Stimulated activated memory B cell treated with anti-CD40 and anti-IgM and Interleukin-4, amounts not matched to agents 10 μg/mL and 1 μg/mL and 100 μg/mL, for 72 hours (primary cell): Measurements from ENCODE around the gene GGT6.
A peak's percentile ranks its signal among the peaks of the same experiment; 100 is the strongest.

Experiments used
- ATAC-seq: fragments of 150-1000 bp; cut with Tn5 transposase; 2 replicates; pipeline ENCODE4 v1.10.0; 2021
- H3K27ac Mint-ChIP-seq: one replicate; pipeline ENCODE4 v1.8.0; 2022; ENCODE audit warnings: mild to moderate bottlenecking, mixed read lengths
- H3K27me3 Mint-ChIP-seq: one replicate; pipeline ENCODE4 v1.8.0; 2022; ENCODE audit warnings: mixed read lengths
- H3K36me3 Mint-ChIP-seq: one replicate; pipeline ENCODE4 v1.8.0; 2022; ENCODE audit warnings: mixed read lengths
- H3K4me1 Mint-ChIP-seq: one replicate; pipeline ENCODE4 v1.8.0; 2022; ENCODE audit warnings: mixed read lengths
- H3K4me3 Mint-ChIP-seq: one replicate; pipeline ENCODE4 v1.8.0; 2022; ENCODE audit warnings: mild to moderate bottlenecking, moderate library complexity, mixed read lengths
- H3K9me3 Mint-ChIP-seq: one replicate; pipeline ENCODE4 v1.8.0; 2022; ENCODE audit warnings: mixed read lengths

GGT6 gene

GRCh38 chr17:4534515-4534914 lies 25.9 kb downstream of the GGT6 start:
- ATAC-seq = no peak
- H3K9me3 Mint-ChIP-seq = no peaks in the 10 kb centered on the region
- H3K36me3 Mint-ChIP-seq = peaks cover 3% of the 10 kb centered on the region
- H3K4me1 Mint-ChIP-seq = peaks cover 25% of the 10 kb centered on the region
- no peak overlapping the region for H3K27ac Mint-ChIP-seq
- H3K27me3 Mint-ChIP-seq = peaks cover 67% of the 10 kb centered on the region
- no peak overlapping the region for H3K4me3 Mint-ChIP-seq

GRCh38 chr17:4533523-4534504 lies 26.6 kb downstream of the GGT6 start:
- no peak overlapping the region for H3K27ac Mint-ChIP-seq
- no peak overlapping the region for H3K4me3 Mint-ChIP-seq
- no peaks in the 10 kb centered on the region for H3K9me3 Mint-ChIP-seq
- no peak for ATAC-seq
- H3K27me3 Mint-ChIP-seq = peaks cover 72% of the 10 kb centered on the region
- H3K4me1 Mint-ChIP-seq = peaks cover 25% of the 10 kb centered on the region
- H3K36me3 Mint-ChIP-seq = no peaks in the 10 kb centered on the region

- Mint-ChIP-seq H3K4me1 (peaks cover 25% of the 10 kb centered on the region), H3K9me3 (no peaks in the 10 kb centered on the region), H3K36me3 (no peaks in the 10 kb centered on the region), H3K27me3 (peaks cover 72% of the 10 kb centered on the region), H3K27ac (no peak overlapping the region), H3K4me3 (no peak overlapping the region)
- ATAC-seq = no peak
These were observed 27.4 kb downstream of the GGT6 start for GRCh38 chr17:4532860-4533522.

GRCh38 chr17:4531988-4532736 lies 28.2 kb downstream of the GGT6 start:
- Mint-ChIP-seq H3K9me3 (no peaks in the 10 kb centered on the region), H3K27me3 (peaks cover 72% of the 10 kb centered on the region), H3K36me3 (no peaks in the 10 kb centered on the region), H3K27ac (no peak overlapping the region), H3K4me1 (peaks cover 22% of the 10 kb centered on the region), H3K4me3 (no peak overlapping the region)
- ATAC-seq = no peak

- Mint-ChIP-seq H3K27me3 (peaks cover 74% of the 10 kb centered on the region), H3K36me3 (no peaks in the 10 kb centered on the region), H3K4me3 (no peak overlapping the region), H3K27ac (no peak overlapping the region), H3K9me3 (no peaks in the 10 kb centered on the region), H3K4me1 (peaks cover 12% of the 10 kb centered on the region)
- no peak for ATAC-seq
These were observed 29.3 kb downstream of the GGT6 start for GRCh38 chr17:4530799-4531730.

GRCh38 chr17:4529533-4530152 lies 30.7 kb downstream of the GGT6 start:
- Mint-ChIP-seq H3K36me3 (no peaks in the 10 kb centered on the region), H3K27ac (no peak overlapping the region), H3K4me1 (peaks cover 5% of the 10 kb centered on the region), H3K9me3 (no peaks in the 10 kb centered on the region), H3K27me3 (peaks cover 67% of the 10 kb centered on the region), H3K4me3 (no peak overlapping the region)
- ATAC-seq = peak; percentile 37

GRCh38 chr17:4527566-4528125 lies 32.7 kb downstream of the GGT6 start:
- H3K4me1 Mint-ChIP-seq = peaks cover 16% of the 10 kb centered on the region
- no peaks in the 10 kb centered on the region for H3K9me3 Mint-ChIP-seq
- no peaks in the 10 kb centered on the region for H3K36me3 Mint-ChIP-seq
- H3K4me3 Mint-ChIP-seq = no peak overlapping the region
- peaks cover 47% of the 10 kb centered on the region for H3K27me3 Mint-ChIP-seq
- ATAC-seq = no peak
- H3K27ac Mint-ChIP-seq = no peak overlapping the region

GRCh38 chr17:4527134-4527533 lies 33.2 kb downstream of the GGT6 start:
- no peak for ATAC-seq
- Mint-ChIP-seq H3K4me1 (peaks cover 16% of the 10 kb centered on the region), H3K27ac (no peak overlapping the region), H3K4me3 (no peak overlapping the region), H3K9me3 (no peaks in the 10 kb centered on the region), H3K36me3 (no peaks in the 10 kb centered on the region), H3K27me3 (peaks cover 42% of the 10 kb centered on the region)

GRCh38 chr17:4525691-4526397 lies 34.5 kb downstream of the GGT6 start:
- peaks cover 34% of the 10 kb centered on the region for H3K27me3 Mint-ChIP-seq
- ATAC-seq = no peak
- no peaks in the 10 kb centered on the region for H3K36me3 Mint-ChIP-seq
- peaks cover 16% of the 10 kb centered on the region for H3K4me1 Mint-ChIP-seq
- no peak overlapping the region for H3K4me3 Mint-ChIP-seq
- peak overlapping the region; percentile 38 for H3K27ac Mint-ChIP-seq
- H3K9me3 Mint-ChIP-seq = no peaks in the 10 kb centered on the region

- no peak for ATAC-seq
- Mint-ChIP-seq H3K36me3 (no peaks in the 10 kb centered on the region), H3K27me3 (peaks cover 15% of the 10 kb centered on the region)
These were observed 36.4 kb downstream of the GGT6 start for GRCh38 chr17:4523946-4524345.

GRCh38 chr17:4522661-4523060 lies 37.7 kb downstream of the GGT6 start:
- Mint-ChIP-seq H3K36me3 (no peaks in the 10 kb centered on the region), H3K9me3 (no peaks in the 10 kb centered on the region), H3K4me1 (peaks cover 34% of the 10 kb centered on the region), H3K27me3 (peaks cover 15% of the 10 kb centered on the region), H3K4me3 (no peak overlapping the region), H3K27ac (peak overlapping the region; percentile 36)
- no peak for ATAC-seq

More at GRCh38 chr17:4523946-4524345, 36.4 kb downstream of the GGT6 start:
- no peaks in the 10 kb centered on the region for H3K9me3 Mint-ChIP-seq
- peak overlapping the region; percentile 36 for H3K27ac Mint-ChIP-seq
- H3K4me3 Mint-ChIP-seq = no peak overlapping the region
- H3K4me1 Mint-ChIP-seq = peaks cover 21% of the 10 kb centered on the region

GRCh38 chr17:4520894-4521600 lies 39.3 kb downstream of the GGT6 start:
- H3K36me3 Mint-ChIP-seq = no peaks in the 10 kb centered on the region
- no peak overlapping the region for H3K27ac Mint-ChIP-seq
- H3K4me3 Mint-ChIP-seq = no peak overlapping the region
- H3K4me1 Mint-ChIP-seq = peaks cover 35% of the 10 kb centered on the region
- no peak for ATAC-seq
- H3K27me3 Mint-ChIP-seq = peaks cover 7% of the 10 kb centered on the region
- no peaks in the 10 kb centered on the region for H3K9me3 Mint-ChIP-seq
